HT-29 (cell line): Measurements from ENCODE around the gene SELENOK. TPM values are rescaled to one million over a fixed set of nuclear protein-coding genes. Genes with fewer than 3 reads are reported as not detected.
"Not testable (repeated sequence)": the region's sequence is repeated elsewhere in the genome, so short reads cannot be mapped to it uniquely, and the experiment has no call there.

Experiments used
- DNase-seq: peaks from one replicate; pipeline ENCODE4 v3.0.0-alpha.2; 2015; ENCODE audit warnings: low spot score
- total RNA-seq: library from RNA; depleted of rRNA; stranded (reverse); fragments of >200 nt; shearing (Covaris generic); gene quantifications from 2 replicates; pipeline ENCODE4 v1.2.3, GENCODE V29; 2014; rRNA removed

The SELENOK gene
- total RNA-seq, result 33.2 and 37.3 TPM in 2 replicates

- peak; percentile 97 for DNase-seq
Measured at GRCh38 chr3:53891497-53892285, at the start of gene SELENOK. SELENOK (minus strand) TSS chr3:53891859.

GRCh38 chr3:53941184-53941583 lies 49.5 kb upstream of the SELENOK start:
- DNase-seq, result no peak

GRCh38 chr3:53940623-53941022 lies 49.0 kb upstream of the SELENOK start:
- no peak for DNase-seq

GRCh38 chr3:53939813-53940212 lies 48.2 kb upstream of the SELENOK start:
- DNase-seq, result no peak

- DNase-seq, result no peak
Measured at GRCh38 chr3:53939086-53939582, 47.5 kb upstream of the SELENOK start.

- peak; percentile 52 for DNase-seq
Measured at GRCh38 chr3:53938645-53939044, 47.0 kb upstream of the SELENOK start.

GRCh38 chr3:53936347-53936746 lies 44.7 kb upstream of the SELENOK start:
- DNase-seq, result no peak

- no peak for DNase-seq
Measured at GRCh38 chr3:53935283-53935901, 43.7 kb upstream of the SELENOK start.

- not testable (repeated sequence) for DNase-seq
Measured at GRCh38 chr3:53927208-53927872, 35.7 kb upstream of the SELENOK start.

- DNase-seq, result peak; percentile 30
Measured at GRCh38 chr3:53921296-53921695, 29.6 kb upstream of the SELENOK start.

GRCh38 chr3:53919741-53920140 lies 28.1 kb upstream of the SELENOK start:
- DNase-seq, result no peak

- DNase-seq, result no peak
Measured at GRCh38 chr3:53913401-53913800, 21.7 kb upstream of the SELENOK start.

- no peak for DNase-seq
Measured at GRCh38 chr3:53902711-53903110, 11.1 kb upstream of the SELENOK start.

GRCh38 chr3:53902067-53902466 lies 10.4 kb upstream of the SELENOK start:
- no peak for DNase-seq

GRCh38 chr3:53900666-53901331 lies 9.1 kb upstream of the SELENOK start:
- DNase-seq, result no peak

GRCh38 chr3:53899750-53900149 lies 8.1 kb upstream of the SELENOK start:
- DNase-seq, result no peak

- no peak for DNase-seq
Measured at GRCh38 chr3:53892286-53892637, 603 bp upstream of the SELENOK start.

- DNase-seq, result peak; percentile 60
Measured at GRCh38 chr3:53890726-53891475, 758 bp downstream of the SELENOK start.

- DNase-seq, result no peak
Measured at GRCh38 chr3:53888232-53888631, 3.4 kb downstream of the SELENOK start.

- no peak for DNase-seq
Measured at GRCh38 chr3:53887446-53887845, 4.2 kb downstream of the SELENOK start.

- DNase-seq, result no peak
Measured at GRCh38 chr3:53885239-53885638, 6.4 kb downstream of the SELENOK start.
